GM12872 (cell line): ENCODE data around the gene GRIK2.

Source experiments
- CTCF ChIP-seq: IDR thresholded peaks from 3 replicates; pipeline ENCODE4 v1.5.1; 2011; ENCODE audit warnings: low read depth, mild to moderate bottlenecking, low read length, moderate library complexity; ENCODE audit not compliant: insufficient read depth

GRIK2 gene

GRCh38 chr6:101716387-101716786 lies 322.9 kb downstream of the GRIK2 start:
- no peak for TF ChIP-seq CTCF

GRCh38 chr6:101716810-101717209 lies 323.3 kb downstream of the GRIK2 start:
- no peak for TF ChIP-seq CTCF

- TF ChIP-seq CTCF = no peak
Observed at GRCh38 chr6:101719521-101719920, 326.0 kb downstream of the GRIK2 start.

GRCh38 chr6:101722471-101722870 lies 329.0 kb downstream of the GRIK2 start:
- no peak for TF ChIP-seq CTCF

GRCh38 chr6:101722991-101723579 lies 329.6 kb downstream of the GRIK2 start:
- TF ChIP-seq CTCF = no peak

GRCh38 chr6:101728388-101728787 lies 334.9 kb downstream of the GRIK2 start:
- TF ChIP-seq CTCF = no peak

GRCh38 chr6:101728956-101729355 lies 335.4 kb downstream of the GRIK2 start:
- TF ChIP-seq CTCF = no peak
